Measurements from ENCODE around the gene SCLY. TPM values are rescaled to one million over a fixed set of nuclear protein-coding genes. Genes with fewer than 3 reads are reported as not detected.
"Not testable (repeated sequence)": the region's sequence is repeated elsewhere in the genome, so short reads cannot be mapped to it uniquely, and the experiment has no call there.

Gene SCLY
- total RNA-seq, 1 experiment from 2014 or later, result 51.2 TPM

DNA sequence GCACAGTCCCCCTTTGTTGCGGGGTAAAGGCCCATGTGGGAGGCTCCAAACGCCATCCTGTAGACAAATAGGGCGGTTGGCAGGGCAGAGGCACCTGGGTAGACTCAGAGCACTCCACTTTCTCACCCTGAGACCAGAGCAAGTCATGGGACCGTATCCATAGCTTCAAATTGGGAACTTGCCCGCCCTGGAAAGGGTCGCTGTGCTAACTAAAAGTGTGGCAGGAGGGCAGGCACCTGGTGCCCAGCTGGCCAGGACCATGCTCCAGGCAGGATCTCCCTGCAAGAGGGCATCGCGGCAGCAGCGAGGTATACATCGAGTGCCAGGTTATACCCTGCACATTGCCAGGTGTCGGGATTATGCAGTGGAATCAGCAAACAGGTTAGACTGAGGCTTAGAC, 20.8 kb upstream of the SCLY start:
- DNase-seq (ENCODE audit: low read depth), result no peak

DNA sequence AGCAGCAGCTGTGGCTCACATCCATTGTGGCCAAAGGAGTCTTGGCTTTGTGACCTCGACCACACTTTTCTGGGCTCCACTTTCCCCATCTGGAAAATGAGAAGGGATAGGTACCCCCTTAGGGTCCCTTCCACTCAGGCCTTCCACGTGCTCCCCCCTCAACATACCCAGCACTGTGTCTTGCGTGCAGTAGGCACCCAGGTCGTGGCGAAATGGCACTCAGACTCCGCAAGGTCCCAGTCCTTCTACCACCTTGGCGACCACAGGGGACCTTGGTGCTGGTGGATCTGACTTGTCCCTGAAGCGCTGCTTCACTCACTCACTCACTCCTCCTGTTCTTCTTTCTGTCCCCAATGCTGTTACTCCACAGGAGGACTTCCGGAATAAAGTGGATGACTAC, 19.9 kb upstream of the SCLY start:
- DNase-seq (ENCODE audit: low read depth), result no peak

DNA sequence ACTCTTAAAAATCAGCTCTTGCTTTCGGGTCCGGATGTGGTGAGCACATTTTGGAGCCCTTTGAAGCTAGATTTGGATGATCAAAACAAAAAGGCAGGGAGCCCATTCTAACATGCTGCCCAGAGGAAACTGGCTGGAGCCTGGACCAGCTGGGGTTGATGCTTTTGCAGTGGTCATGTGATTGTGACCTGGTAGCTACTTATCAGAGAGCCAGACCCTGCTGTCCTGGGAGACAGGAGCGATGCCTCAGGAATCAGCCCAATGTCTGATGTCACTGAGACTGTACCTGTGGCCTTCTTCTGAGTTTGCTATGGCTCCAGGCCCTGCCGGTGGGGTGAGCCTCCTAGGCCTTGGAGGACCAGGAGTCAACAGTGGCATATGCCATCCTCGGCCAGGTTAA, 18.7 kb upstream of the SCLY start:
- DNase-seq (ENCODE audit: low read depth), result no peak

DNA sequence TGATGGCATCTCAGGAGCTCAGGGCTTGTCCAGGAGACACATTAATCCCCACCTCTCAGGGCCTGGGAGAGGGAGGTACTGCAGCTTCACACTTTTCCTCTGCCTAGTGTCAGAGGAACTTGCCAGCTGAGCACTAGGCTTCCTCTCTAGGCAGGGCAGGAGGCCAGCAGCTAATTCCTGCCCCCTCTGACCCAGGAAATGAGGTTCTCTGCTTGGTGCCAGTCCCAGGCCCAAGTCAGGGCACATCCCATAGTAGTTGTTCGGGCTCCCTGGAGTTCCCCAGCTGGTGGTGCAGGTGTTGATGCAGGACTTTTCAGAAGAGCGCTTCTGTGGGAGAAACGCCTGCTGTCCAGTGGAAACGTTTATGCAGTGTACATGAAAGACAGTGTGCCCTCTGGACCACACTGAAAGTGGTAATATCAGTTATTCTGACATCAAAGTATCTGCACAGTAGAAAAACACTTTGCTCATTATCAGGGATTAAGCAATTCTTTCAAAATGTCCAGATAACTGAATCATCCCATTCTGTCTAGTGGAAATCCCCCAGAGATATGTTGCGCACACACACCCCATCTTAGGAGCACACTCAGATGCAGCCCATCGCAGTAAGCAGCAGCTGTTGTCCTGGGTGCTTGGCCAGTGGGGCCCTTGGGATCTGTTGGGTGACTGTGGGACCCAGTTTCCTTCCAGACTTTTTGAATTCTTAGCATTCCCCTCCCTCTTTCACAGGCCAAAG, 17.8 kb upstream of the SCLY start:
- no peak for DNase-seq (ENCODE audit: low read depth)

DNA sequence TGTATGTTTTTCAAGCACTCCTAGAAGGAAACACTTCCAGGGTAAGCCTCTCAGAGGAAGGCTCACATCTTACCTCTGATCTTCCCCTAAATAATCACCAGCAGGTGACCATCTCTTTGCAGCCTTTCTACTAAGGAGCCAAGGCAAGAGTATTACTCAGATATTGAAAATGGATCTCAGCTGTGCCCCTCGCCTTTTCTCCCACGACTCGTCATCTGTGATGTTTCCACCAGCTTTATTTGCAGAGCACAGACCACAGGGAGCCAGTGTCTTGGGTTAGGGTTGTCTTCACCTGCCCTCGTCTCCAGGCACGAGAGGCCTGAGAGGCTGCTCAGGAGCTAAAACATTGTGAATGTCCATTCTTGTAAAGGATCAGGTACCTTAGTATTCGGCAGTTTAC, 16.9 kb upstream of the SCLY start:
- no peak for DNase-seq (ENCODE audit: low read depth)

DNA sequence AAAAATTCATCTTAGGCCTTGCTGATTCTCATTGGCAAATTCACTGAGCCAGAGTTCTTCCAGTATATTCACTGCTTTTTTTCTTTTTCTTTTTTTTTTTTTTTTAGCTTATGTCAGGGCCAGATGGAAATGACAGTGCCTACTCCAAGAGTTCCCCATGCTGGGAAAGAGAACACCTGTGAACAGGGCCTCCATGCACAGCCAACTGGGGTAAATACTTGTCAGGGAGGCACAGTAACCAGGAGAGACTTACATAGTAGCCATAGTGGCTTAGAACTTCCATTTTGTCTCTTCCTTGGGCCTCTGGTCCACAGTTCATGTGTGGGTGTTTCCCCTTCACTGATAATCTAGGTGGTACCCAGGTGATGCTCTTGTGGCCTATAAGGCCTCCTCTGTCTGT, 15.2 kb upstream of the SCLY start:
- DNase-seq (ENCODE audit: low read depth), result no peak

DNA sequence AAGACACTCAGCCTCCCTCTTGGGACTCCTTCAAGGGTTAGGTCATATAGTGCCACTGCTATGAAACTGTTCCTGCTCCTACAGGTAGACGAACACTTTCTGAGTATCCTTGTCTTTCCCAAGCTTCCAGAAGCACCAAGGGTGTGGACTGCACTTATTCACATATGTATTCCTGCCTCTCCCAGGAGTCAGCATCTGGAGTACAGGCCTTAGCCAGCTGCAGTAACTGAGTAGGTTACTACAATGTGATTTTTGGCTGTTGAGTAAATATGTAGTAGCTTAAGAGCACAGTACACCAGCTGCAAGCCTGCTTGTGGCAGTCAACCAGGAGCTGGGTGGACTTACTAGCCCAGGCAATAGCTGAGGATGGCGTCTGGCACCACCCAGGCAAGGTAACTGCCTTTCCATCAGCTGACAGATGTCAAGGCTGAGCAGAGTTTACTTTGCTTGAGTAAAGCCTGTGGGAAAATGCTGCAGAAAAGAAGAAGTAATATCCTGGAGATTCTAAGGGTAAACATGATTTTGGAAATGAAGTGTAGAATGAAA, 14.0 kb upstream of the SCLY start:
- DNase-seq (ENCODE audit: low read depth), result no peak

DNA sequence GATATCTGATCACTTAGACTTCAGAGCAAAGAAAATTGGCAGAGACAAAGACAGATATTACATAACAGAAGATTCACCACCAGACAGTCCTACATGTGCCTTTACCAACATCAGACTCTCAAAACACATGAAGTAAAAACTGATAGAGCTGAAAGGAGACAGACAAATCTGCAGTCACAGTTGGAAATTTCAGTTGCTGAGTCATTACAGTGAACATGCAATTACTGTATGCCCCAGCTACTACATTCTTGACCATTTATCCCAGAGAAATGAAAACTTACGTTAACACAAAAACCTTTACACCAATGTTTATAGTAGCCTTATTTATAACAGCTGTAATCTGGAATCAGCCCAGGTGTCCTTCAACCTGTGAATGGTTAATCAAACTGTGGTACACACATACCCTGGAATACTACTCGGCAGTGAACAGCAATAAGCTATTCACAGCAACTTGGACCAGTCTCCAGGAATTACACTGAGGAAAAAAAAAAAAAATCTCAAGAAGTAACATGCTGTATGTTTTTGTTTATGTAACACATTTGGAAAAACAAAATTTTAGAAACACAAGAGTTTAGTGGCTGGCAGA, 7.5 kb upstream of the SCLY start:
- no peak for DNase-seq (ENCODE audit: low read depth)

DNA sequence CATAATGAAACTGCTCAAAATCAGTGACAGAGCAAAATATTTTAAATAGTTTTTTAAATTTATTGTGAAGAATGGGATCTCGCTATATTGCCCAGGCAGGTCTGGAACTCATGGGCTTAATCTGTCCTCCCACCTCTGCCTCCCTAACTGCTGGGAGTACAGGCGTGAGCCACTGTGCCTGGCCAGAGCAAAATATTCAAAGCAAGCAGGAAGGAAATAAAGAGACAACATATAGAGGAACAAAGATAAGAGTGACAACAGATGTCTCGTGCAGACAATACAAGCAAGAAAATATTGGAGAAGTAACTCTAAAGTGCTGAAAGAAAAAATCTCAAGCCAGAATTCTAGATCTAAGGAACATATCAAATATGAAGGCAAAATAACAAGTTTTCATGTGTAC, 5.0 kb upstream of the SCLY start:
- DNase-seq (ENCODE audit: low read depth), result no peak

DNA sequence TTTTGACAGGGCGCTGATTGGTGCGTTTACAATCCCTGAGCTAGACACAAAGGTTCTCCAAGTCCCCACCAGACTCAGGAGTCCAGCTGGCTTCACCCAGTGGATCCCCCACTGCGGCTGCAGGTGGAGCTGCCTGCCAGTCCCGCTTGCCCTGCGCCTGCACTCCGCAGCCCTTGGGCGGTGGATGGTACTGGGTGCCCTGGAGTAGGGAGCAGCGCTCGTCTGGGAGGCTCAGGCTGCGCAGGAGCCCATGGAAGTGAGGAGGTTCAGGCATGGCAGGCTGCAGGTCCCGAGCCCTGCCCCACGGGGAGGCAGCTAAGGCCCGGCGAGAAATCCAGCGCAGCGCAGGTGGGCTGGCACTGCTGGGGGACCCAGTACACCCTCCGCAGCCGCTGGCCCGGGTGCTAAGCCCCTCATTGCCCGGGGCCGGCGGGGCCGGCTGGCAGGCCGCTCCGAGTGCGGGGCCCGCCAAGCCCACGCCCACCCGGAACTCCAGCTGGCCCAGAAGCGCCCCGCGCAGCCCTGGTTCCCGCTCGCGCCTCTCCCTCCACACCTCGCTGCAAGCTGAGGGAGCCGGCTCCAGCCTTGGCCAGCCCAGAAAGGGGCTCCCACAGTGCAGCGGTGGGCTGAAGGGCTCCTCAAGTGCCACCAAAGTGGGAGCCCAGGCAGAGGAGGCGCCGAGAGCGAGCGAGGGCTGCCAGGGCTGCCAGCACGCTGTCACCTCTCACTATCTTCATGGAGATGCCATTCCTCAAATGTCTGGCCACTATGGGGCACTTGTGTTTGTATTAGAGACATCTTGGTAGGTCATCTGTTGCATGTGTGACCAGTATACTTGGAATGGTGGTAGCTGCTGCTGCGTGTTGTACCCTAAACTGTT, 2.9 kb upstream of the SCLY start:
- DNase-seq (ENCODE audit: low read depth), result not testable (repeated sequence)

DNA sequence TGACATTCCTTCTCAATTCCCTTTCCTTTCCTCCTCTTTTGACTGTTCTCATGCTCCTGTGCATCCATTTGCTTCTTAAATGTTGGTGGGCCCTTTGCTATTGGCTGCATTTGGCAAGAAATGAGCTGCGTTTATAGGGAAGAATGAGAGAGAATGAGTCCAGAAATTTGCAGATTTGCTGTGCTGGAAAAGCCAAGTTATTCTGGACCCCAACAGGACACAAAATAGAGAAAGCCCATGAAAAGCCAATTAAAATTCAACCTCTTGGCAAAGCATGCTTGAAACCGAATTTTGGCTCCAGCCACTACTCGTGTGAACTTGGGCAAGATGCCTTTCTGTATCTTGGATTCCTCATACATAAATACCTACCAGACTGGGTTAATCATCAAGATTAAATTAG, 1.3 kb upstream of the SCLY start:
- no peak for DNase-seq (ENCODE audit: low read depth)

DNA sequence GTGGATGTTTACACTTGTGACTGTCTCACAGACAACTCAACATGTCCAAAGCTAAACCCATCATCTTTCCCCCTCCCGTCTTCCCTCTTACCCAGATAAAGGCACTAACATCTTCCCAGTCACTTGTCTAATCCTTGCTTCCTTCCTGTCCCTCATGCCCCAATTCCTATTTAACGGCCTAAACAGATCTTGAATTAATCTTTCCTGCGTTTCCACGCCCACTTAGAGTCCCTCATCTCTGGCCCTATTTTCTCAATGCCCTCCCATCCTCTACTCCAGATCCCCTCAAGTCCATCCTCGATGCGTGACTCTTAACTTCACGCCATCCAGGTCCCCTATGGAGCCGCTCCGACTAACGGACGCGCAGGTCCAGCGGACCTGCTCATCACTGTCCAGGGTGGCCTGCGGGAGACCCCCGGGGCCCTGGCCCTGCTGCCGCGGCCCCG, 682 bp upstream of the SCLY start:
- peak; percentile 32 for DNase-seq (ENCODE audit: low read depth)

DNA sequence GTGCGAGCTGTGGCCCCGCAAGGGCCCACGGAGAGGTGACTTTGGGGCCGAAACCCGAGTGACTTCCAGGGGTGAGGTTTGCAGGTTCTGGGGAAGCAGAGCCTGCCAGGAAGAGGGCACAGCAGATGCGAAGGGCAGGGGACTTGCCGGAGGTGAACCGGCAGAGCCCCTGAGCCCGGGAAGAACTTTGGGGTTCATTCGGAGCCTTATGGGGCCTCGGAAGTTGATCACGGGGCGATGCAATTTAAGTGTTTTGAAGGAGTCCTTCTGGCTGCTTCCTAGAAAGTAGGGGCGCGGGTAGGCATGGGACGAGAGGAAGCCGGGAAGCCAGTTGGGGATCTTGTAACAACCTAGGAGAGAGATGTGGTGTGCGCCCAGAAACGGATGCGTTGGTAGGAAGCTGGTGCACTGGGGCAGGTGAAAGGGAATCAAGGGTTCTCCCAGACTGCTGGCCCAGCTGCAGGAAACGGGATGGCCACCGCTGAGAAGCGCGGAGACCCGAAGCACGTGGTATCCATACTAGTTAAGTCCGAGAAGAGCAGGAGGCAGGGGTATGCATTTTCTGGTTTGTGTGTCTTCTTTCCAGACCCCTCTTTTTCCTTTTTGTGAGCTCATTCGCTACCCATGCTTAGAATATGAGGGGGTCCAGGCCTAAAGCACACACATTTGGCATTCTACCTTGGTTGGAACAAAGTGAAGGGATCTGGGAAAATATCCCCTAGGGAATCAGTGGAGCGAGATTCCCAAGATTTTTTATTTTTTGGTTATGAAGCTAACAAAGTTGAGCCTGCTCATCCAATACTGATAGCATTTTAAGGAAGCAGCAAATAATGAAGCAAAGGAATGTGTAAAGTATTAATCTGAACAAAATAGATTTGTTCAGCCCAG, 758 bp downstream of the SCLY start:
- peak; percentile 57 for DNase-seq (ENCODE audit: low read depth)

DNA sequence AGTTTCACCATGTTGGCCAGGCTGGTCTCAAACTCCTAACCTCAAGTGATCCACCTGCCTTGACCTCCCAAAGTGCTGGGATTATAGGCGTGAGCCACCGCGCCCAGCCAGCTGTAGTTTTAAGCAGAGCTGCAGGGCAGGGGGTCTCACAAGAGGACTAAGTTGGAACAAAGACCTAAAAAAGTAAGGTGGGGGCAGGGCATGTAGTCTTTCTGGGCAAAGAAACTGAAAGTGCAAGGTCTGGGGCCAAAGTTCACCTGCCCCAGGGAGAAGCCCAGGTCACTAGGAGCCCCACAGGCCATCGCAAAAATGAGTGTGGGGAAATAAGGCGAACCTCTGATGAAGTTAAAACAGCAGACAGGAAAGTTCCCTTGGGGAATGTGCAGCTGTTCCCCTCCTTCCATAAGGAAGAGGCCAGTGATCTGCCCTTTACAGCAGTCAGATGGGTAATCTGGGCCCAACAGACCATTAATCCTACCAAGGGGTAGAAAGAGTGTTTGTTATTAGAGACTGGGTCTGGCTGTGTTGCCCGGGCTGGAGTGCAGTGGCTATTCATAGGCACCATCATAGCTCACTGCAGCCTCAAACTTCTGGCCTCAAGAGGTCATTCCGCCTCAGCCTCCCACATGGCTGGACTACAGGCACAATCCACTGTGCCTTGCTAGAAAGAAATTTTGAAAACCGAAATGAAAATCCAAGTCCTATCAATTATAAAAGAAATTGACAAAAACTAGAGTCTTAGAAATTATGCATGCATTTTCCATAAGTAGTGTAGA, 2.8 kb downstream of the SCLY start:
- no peak for DNase-seq (ENCODE audit: low read depth)

DNA sequence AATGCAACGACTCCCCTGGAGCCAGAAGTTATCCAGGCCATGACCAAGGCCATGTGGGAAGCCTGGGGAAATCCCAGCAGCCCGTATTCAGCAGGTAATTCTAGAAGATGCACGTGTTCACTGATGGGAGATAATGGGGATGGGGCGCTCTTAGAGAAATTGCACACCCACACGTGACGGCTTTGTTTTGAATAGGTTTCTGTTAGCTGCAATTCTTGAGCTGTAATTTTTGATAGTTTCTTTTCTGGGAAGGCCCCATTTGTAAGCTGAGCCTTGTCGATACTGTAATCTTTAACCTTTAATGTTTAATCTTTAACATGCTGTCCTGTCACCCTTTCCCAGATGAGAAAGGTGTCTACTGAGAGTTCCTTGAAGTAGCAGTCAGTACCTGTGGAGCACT, 3.6 kb downstream of the SCLY start:
- no peak for DNase-seq (ENCODE audit: low read depth)

DNA sequence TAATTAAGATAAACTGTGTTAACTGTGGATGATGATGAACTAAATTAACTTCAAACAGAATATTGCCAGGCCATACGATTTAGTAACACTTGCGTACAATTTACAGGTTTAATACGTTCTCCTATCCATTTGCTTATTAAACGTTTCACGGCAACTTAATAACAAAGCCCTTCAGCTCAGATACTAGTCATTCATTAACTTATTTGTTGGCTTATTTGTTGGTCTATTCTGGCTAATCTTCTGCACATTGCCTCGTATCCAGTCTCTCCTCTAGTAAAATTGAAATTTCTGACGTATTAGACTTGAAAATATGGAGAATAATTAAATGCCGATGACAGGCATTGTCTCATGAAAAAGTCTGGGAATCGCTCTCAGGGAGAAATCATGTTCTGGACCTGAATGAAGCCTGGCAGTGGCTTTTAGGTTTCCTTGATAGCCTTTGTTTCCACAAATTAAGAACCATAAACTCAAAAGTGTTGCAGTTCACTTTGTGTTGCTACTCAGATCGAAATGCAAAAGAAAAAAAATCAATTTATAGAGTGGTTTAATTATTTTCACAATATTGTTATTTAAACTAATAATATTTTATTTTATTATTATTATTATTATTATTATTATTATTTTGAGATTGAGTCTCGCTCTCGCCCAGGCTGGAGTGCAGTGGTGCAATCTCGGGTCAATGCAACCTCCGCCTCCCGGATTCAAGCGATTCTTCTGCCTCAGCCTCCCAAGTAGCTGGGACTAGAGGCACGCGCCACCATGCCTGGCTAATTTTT, 4.5 kb downstream of the SCLY start:
- DNase-seq (ENCODE audit: low read depth), result no peak

DNA sequence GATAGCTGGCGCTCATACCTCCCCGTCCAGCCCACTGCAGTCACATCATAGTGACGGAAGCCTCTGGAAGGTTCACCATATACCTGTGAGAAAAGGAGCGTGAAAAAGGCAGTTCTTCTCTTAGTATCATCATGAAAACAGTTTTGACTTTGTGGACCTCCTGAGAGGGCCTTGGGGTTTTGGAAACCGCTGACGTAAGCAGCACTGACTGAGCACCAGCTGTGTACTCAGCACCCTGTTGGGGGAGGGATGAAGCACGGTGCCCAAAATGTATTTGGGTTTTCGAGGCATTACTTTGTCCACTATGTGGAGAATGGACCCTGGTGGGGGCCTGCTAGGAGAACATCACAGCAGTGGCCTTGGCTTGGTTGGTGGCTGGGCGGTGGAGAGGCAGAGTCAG, 5.4 kb downstream of the SCLY start:
- no peak for DNase-seq (ENCODE audit: low read depth)

DNA sequence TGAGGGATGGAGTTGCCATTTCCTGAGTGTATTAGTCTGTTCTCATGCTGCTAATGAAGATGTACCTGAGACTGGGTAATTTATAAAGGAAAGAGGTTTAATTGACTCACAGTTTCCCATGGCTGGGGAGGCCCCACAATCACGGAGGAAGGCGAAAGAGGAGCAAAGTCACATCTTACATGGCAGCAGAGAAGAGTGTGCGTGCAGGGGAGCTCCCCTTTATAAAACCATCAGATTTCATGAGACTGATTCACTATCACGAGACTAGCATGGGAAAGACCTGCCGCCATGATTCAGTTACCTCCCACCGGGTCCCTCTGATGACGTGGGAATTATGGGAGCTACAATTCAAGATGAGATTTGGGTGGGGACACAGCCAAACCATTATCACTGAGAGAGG, 5.9 kb downstream of the SCLY start:
- DNase-seq (ENCODE audit: low read depth), result not testable (repeated sequence)

DNA sequence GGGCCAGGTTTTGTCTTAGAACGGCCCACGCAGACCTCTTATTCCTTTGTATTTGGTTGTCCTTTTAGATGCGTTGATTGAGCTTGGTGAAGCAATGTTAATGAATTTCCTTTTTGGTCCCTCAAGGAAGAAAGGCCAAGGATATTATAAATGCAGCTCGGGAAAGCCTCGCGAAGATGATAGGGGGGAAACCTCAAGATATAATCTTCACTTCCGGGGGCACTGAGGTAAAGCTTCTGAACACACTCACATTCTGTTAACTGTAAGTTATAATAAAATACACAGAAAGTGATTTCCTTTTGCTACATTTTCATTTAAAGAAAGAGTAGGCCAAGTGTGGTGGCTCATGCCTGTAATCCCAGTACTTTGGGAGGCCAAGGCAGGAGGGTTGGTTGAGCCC, 7.1 kb downstream of the SCLY start:
- DNase-seq (ENCODE audit: low read depth), result no peak
